HG02970 (cell line): ENCODE results near the gene ARHGEF18.
"Not testable (repeated sequence)": the region's sequence is repeated elsewhere in the genome, so short reads cannot be mapped to it uniquely, and the experiment has no call there.

Experiments
- ATAC-seq: cut with Tn5 transposase; IDR thresholded peaks from one replicate; pipeline ENCODE4 v1.9.1; 2021; ENCODE audit warnings: mild to moderate bottlenecking, moderate library complexity, moderate number of reproducible peaks; ENCODE audit not compliant: unreplicated experiment, low FRiP score

Gene ARHGEF18

DNA sequence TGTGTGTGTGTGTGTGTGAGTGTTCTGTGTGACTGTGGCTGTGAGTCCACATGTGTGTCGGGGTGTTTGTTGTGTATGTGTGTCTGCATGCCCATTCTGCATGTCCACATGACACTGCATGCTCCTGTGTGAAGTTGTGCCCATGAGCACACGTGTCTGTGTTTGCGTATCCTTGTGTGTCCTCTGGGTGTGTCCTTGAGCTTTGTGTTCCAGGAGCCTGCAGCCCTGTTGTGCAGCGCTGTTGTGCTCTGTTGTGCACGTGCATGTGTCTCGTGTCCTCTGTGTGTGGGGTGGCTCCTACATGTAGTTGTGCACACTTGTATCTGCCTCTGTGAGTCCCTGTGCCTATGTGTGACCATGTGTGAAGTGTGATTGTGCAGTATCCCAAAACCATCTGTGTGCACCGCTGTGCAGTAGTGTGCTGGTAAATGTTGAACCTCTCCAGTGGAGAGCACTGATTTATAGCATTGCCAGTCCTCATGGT is 2.2 kb upstream of the ARHGEF18 start:
- ATAC-seq, result no peak

DNA sequence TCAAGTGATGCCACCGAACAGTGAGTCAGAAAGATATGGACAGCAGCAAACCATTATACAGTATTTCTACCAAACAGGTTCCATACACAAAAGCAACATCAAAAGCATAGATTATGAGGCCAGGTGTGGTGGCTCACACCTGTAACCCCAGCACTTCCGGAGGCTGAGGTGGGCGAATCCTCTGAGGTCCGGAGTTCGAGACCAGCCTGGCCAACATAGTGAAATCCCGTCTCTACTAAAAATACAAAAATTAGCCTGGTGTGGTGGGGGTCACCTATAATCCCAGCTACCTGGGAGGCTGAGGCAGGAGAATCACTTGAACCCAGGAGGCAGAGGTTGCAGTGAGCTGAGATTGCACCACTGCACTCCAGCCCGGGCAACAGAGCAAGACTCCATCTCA is 1.7 kb upstream of the ARHGEF18 start:
- not testable (repeated sequence) for ATAC-seq

DNA sequence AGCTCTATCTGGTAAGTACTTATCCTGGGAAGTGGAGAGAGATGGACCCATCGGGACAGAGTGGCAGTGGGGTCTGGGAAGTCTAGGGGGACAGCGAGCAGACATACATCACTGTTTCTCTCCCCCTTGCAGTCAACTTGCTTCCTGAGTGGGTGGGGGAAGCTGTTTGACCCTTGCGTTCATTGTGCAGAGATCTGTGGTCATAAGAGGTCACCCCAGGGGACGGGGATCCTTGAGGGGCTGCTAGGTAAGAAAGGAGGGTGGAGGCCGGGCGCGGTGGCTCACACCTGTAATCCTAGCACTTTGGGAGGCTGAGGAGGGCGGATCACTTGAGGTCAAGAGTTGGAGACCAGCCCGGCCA is 474 bp downstream of the ARHGEF18 start:
- ATAC-seq, result no peak

DNA sequence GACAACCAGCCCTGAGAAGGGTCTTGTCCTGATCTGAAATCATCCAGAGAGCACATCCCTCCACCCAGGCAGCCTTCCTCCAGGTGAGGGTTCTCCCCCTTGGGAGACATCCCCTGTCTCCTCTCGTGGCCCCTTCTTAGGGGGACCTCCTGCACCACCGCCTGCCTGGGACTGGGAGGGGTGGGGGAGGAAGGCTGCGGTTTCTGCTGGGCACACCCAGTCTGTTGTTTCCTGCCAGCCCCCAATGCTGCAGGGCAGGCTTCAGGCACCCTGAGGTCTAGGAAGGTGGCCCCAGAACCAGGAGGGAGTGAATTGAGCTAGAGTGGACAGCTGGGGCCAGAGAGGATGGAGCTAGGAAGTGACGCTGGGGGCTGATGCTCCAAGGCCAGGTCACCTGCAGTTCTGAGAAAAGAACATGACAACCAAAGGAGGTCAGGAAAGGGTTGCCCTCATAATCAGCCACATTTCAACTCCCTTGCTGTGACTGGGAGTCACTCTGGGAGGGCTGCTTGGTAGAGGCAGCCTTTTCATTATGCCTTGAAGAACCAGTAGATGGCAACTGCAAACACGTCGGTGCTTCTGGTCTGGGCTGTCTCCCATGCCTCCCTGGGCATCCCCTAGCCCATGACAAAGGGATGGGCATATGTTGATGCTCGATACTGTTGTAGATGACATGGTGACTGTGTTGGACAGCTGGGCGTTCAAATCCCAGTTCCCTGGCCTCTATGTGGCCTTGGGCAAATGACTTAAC is 1.4 kb downstream of the ARHGEF18 start:
- ATAC-seq, result no peak

DNA sequence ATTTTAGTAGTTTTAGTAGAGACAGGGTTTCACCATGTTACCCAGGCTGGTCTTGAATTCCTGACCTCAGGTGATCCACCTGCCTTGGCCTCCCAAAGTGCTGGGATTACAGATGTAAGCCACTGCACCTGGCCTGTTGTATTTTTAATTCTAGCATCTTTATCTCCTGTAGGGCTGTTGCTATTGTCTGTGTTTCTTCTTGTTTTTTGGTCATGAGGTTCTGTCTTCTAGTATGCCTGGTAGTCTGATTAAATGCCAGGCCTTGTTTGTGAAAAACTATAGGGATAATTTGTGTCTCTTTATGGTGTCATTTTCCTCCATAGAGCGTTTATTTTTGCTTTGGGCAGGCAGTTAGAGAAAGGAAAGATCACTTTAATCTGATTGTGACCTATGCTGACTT is 3.1 kb downstream of the ARHGEF18 start:
- no peak for ATAC-seq

DNA sequence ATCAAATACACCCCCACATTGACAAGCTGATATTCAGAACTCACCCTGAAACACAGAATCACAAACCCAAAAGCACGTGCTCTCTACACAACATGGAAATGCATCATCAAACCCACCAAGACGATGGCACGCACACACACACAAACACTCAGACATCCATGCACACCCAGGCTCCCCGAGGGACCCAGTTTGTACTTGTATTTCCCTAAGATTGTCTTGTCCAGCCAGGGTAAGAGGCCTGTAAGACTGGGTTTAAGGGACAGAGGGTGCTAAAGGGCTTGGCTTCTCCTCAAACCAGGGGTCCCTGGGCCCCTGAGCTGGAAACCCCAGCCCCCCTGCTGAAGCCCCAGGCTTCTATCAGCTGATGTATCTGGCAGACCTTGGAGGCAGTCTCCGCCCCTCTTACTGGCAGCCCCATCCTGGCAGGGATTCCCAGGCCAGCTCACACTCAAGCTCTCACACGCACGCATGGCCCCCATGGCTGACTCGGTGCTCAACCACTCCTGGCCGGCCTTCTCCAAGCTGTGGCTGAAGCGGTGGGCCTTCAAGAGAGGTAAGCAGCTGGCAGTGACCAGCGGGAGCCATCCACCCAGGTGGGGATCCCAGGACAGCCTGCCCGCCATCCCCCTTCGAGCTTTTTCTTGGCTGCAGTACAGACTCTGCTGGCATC is 6.5 kb downstream of the ARHGEF18 start:
- ATAC-seq, result no peak

DNA sequence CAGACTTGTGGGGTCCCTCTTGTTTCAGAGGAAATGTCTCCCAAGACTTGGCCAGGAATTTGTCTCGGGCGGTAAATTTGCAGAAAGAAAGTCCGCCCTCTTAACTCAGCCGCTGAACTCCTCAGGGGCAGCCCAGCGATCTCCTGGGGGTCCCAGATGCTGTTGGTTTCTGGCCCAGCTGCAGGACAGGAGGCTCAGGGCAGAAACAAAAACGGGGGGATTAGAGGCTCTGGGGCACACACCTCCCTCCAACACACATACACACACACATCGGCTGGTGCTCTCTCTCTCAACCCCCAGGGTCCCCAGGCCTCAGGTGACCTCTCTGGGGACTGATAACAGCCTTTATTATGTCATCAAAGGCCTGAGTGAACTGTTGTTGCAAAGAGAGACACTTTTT is 7.1 kb downstream of the ARHGEF18 start:
- ATAC-seq, result no peak

DNA sequence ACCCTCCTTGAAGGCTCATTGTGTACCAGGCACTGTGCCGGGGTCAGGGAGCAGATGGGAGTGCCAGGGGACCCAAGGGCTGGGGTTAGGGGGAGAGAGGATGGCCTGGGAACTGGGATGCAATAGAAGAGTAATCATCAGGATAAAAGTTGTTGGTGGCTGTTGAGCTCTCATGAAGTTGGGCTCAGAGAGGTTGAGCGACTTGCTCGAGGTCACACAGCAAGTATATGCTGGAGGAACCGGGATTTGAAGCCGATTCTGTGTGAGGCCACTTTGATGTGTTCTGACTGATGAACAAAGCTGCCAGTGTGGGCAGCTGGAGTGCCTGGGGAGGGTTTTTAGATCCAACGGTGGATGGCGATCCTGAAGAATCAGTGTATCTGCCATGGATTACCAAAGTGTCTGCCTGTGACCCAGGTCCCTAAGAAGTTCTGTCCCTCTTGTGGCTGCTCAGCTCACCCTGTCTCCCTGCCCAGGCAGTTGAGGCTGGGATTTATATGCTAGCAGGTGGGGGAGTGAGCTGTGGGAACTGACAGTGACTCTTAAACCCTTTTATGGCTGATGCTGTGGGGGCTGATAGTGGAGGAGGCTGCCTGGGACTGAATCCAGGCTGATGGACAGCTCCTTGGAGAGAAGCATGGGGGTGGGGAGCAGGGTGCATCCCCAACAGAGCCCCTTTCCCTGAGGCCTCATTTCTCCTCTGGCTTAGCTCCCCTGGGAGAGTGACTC is 8.3 kb downstream of the ARHGEF18 start:
- ATAC-seq, result no peak

DNA sequence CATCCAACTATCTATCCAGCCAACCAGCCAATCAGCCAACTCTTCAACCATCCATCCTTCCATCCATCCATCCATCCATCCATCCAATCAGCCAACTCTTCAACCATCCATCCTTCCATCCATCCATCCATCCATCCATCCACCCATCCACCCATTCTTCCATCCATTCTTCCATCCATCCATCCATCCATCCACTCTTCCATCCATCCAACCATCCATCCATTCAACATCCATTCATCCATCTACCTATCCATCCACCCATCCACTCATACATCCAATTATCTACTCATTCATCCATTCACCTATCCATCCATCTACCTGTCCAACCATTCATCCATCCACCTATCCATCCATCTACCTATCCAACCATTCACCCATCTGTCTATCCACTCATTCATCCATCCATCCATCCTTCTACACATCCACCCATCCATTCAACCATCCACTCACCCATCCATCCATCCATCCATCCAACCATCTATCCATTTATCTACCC is 9.4 kb downstream of the ARHGEF18 start:
- no peak for ATAC-seq

DNA sequence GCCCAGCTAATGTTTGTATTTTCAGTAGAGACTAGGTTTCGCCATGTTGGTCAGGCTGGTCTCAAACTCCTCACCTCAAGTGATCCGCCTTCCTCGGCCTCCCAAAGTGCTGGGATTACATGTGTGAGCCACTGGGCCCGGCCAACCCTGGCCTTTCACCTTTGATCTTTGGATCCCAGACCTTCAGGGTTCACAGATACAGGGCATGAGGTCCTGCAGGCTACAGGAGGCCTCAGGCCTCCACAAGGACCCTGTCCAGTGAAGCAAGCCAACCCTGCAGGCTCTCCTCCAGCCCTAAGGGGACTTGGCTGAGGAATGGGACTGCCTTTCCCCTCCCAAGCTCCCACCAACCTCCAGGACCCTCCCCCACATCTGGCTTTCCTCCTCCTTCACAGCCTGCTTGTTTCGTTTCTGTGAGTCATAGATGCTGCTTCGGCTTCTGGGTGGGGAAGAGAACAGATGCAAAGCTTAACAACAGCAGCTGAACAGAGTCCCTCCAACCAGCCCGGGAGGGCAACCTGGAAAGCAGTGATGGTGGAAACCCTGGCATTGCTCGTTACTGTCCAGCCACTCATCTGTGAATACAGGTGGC is 11.8 kb downstream of the ARHGEF18 start:
- ATAC-seq, result no peak

DNA sequence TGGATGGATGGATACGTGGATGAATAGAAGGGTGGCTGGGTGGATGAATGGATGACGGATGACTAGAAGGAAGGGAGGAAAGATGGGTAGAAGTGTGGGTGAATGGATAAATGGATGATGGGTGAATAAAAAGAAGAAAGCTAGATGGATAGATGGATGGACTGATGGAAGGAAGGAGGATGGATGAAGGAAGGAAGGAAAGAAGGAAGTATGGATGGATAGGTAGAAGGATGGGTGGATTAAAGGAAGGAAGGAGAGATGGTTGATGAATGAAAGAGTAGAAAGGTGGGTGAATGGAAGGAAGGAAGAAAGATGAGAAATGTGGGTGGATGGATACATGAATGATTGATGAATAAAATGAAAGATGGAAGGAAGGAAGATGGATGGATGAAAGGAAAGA is 14.5 kb downstream of the ARHGEF18 start:
- no peak for ATAC-seq

DNA sequence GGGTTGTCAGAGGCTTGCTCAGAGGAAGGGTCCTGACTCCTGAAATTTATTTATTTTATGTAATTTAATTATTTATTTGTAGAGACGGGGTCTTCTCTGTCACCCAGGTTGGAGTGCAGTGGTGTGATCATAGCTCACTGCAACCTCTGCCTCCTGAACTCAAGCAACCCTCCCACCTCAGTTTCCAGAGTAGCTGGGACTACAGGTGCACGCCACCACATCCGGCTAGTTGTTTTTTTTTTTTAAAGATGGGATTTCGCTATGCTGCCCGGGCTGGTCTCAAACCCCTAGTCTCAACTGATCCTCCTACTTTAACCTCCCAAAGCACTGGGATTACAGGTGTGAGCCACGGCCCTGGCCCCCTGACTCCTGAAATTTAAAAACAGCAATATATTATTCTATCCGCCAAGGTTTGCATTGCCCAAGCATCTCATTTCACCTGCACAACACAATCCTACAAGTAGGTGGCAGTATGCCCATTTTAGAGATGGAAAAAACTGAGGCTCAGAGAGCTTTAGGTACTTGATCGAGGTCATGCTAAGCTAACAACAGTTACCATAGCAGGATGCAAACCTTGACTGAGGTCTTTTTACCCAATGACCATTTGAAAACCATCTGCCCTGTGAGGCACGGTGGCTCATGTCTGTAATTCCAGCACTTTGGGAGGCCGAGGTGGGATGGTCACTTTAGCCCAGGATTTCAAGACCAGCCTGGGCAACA is 18.1 kb downstream of the ARHGEF18 start:
- no peak for ATAC-seq

DNA sequence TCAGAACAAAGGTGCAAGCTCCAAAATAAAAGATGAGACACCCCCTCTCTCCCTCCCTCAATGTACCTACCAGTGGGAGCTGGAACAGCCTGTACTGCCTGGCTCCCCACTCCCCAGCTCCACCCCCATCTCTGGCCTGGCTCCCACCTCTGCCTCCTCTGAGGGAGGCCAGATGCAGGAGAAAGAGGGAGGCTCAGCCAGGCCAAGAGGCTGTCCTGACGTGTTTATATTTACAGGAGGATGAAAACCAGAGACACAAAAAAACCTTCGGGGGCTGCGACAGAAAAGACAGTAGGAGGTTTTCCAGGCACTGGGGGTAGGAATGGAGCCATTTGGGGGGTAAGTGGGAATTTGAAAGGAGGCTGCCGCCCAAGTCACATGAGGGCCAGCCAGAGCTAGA is 19.7 kb downstream of the ARHGEF18 start:
- no peak for ATAC-seq

DNA sequence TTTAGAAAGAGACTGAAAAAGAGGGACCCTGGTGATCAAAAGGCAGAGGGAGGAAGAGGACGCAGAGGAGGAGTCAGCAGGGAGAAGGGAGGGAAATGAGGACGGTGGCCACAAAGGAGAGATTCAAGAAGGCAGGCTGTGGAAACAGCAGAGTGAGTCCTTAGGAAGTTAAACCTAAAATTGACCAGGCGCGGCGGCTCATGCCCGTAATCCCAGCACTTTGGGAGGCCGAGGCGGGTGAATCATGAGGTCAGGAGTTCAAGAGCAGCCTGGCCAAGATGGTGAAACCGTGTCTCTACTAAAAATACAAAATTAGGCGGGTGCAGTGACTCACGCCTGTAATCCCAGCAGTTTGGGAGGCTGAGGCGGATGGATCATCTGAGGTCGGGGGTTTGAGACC is 20.1 kb downstream of the ARHGEF18 start:
- ATAC-seq, result not testable (repeated sequence)

DNA sequence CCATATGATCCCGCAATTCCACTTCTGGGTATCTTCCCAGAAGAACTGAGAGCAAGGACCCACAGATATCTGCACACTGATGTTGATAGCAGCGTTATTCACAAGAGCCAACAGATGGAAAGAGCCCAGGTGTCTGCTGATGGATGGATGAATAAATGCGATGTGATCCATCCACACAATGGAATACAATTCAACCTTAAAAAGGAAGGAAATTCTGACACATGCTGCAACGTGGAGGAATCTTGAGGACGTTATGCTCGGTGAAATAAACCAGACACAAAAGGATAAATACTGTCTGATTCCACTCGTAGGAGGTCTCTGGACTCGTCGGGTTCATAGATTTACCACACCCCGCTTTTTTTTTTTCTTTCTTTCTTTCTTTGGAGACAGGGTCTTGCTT is 21.8 kb downstream of the ARHGEF18 start:
- ATAC-seq, result no peak

DNA sequence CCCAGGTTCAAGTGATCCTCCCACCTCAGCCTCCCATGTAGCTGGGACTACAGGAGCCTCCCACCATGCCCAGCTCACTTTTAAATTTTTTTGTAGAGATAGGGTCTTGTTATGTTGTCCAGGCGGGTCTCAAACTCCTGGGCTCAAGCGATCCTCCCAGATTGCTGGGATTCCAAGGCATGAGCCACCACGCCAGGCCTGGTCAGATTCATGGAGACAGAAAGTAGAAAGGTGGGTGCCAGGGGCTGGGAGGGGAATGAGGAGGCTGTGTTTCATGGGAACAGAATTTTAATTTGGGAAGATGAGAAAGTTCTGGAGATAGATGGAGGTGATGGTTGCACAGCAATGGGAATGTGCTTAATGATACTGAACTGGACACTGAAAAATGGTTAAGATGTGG is 22.3 kb downstream of the ARHGEF18 start:
- ATAC-seq, result no peak

DNA sequence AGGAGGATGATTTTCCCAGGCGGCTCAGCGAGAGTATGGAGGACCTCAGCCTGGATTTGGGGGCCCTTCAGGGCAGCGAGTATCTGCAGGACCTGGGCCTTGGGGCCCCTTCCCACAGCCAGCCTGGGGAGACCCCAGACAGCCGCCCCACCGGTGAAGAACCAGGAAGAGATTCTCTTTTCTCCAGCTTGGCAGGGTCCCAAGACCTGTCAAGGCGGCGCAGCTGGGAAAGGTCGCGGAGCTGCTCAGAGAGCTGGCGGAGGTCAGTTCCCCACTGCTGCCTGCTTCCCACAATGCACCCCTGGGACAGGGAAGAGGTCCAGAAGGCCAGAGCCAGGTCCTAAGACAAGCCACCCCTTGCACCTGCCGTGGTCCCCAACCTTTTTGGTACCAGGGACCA is 24.1 kb downstream of the ARHGEF18 start:
- no peak for ATAC-seq

DNA sequence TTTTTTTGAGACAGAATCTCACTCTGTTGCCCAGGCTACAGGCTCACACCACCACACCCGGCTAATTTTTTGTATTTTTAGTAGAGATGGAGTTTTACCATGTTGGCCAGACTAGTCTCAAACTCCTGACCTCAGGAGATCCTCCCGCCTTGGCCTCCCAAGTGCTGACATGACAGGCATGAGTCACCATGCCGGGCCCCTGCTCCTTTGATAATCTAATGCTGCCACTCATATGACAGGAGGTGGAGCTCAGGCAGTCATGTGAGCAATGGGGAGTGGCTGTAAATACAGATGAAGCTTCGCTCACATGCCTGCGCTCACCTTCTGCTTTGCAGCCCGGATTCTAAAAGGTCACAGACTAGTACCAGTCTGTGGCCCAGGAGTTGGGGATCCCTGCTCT is 25.1 kb downstream of the ARHGEF18 start:
- no peak for ATAC-seq

DNA sequence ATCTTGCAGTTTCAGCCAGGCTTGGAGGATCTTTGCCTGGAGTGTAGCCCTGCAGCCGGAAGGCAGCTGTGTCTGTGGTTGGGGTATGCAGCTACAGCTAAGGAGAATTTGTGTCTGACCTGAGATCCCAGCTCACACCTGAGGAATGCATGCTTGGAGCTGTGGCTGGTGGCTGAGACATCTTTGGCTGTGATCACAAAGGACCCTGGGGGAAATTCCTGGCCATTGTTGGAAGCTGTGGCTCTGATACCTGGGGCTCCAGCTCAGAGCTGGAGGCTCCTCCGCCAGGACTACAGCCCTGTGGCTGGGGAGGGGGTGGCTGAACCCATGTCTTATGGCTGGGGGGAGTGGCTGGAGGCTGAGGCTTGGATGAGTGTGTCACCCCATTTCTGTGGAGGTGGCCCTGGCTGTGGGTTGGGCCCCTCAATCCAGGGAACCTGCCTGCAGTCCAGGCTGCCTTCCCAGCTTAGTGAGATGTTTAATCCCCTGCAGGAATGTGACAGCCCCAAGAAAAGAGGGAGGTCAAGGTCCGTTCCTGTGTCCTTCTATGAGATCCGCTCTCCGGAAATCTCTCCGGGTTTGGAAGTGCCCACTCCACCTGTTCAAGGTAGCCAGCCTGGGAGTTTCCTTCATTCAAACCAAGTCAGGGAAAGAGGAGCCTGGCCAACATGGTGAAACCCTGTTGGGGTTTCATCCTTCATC is 27.6 kb downstream of the ARHGEF18 start:
- no peak for ATAC-seq

DNA sequence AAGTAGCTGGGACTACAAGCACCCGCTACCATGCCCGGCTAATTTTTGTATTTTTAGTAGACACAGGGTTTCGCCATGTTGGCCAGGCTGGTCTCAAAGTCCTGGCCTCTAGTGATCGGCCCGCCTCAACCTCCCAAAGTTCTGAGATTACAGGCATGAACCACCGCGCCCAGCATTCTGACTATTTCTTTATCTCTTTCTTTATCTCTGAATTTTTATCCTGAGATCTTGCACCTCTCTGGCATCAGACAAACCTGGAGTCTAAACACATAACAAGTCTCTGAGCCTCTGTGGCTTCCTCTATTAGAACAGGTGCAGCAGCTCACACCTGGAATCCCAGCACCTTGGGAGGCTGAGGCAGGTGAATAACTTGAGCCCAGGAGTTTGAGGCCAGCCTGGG is 28.5 kb downstream of the ARHGEF18 start:
- ATAC-seq, result no peak
